HL-60/S4 treated with phorbol 12-myristate 13-acetate at 8.2 ng/mL for 4 days and 3 days (cell line): ENCODE measurements around the gene TBX2.
"Not testable (repeated sequence)": the region's sequence is repeated elsewhere in the genome, so short reads cannot be mapped to it uniquely, and the experiment has no call there.

Source experiments
- in situ Hi-C: fragments of 300-500 bp; cut with MboI; formaldehyde crosslinking; loops from 2 replicates; pipeline ENCODE4 v1.15.0; 2022; ENCODE audit warnings: low sequenced_read_pairs

TBX2 gene

DNA sequence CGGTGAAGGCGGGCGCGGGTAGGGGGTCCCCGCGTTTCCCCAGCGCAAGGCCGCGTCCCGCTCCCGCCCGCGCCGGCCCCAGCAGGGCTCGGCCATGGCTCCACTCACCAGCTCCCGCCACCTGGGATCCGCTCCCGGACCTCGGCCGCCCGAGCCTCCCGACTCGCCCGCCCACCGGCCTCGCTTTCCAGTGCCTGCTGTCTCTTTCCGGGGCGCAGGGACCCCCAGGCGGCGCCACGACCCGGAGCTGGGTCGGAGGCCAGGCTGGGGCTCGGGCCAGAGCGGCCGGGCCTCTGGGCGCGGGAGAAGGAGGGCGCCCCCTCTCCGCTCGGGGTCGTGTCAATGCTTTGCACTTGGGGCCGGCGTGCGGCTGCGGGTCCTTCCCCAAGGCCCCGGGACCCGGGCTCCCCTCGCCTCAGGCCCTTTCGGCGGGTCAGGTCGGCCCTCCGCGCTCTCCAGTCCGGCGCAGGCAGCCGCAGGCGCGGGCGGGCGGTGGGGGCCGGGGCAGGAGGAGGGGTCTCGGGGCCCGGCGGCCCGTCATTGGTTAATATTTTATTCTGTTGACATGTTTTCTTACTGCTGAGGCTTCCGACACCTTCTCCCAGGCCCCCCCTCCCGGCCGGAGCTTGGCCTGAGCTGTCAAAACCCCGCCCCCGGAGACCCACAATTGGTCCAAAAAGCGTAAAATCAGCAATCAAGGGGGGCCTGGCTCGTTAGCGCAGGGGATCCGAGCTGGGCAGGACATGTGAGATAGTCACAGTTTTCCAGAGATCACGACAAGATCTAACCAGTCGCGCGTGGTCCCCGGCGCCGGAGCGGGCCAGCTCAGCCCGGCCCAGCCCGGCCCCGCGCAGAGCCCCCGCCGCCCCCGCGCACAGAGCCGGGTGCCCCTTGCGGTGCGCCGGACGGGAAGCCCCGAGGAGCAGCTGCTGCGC is at the start of gene TBX2:
Gene TBX2, plus strand, starts transcription at position 713 of the 935 bp plus-strand sequence. CDS start 334 bp downstream, outside the sequence.
- in situ Hi-C loops: loop anchor here (25.0 kb wide), 1 partner anchor 387 kb away; no protein-coding TSS in a partner anchor

DNA sequence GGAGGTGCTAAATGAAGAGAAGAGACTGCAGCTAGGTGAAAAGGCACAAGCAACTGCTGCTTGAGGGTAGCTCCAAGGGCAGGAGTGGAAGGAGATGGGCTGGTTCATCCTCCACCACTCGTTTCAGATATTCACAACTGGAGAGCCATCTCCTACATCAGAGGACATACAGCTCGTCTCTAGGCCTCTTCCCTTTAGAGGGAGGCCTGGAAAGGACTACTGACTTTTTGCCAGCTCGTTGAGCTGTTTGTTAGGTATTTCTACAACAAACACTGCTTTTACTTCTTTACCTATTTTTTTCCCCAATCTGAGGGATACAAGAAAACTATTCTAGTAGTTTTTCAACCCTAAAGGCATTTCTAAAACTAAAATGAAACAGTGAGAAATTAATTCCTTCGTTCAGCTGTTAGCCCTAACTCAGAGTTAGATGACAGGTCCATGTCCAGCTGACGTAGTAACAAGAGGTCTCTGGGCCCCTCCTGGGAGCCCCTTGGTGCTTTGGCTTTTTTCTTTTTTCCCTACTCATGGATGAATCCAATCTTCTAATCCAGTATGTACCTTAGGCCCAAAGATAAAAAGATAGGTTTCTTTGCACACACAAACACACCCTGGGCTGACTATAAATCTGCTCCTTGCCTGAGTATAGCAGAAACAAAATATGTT is 47.8 kb upstream of the TBX2 start:
- in situ Hi-C loops: no loop called here

DNA sequence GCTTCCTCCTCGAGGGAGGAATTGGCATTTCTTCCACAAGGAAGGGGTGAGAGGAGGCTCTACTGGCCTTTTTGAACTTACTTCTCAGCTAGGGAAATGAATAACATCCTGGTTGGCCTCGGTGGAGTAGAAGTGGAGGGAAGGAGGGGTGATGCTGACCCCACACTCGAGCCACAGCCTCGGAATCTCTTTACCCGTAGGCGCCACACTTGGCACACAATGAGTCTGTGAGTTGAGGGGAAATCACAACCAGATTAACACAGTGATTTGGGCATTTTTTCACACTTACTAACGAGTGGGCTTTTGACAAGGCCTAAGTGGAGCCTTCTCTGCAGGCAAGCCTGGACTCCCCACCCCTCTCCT is 47.3 kb upstream of the TBX2 start:
- in situ Hi-C loops: no loop called here

DNA sequence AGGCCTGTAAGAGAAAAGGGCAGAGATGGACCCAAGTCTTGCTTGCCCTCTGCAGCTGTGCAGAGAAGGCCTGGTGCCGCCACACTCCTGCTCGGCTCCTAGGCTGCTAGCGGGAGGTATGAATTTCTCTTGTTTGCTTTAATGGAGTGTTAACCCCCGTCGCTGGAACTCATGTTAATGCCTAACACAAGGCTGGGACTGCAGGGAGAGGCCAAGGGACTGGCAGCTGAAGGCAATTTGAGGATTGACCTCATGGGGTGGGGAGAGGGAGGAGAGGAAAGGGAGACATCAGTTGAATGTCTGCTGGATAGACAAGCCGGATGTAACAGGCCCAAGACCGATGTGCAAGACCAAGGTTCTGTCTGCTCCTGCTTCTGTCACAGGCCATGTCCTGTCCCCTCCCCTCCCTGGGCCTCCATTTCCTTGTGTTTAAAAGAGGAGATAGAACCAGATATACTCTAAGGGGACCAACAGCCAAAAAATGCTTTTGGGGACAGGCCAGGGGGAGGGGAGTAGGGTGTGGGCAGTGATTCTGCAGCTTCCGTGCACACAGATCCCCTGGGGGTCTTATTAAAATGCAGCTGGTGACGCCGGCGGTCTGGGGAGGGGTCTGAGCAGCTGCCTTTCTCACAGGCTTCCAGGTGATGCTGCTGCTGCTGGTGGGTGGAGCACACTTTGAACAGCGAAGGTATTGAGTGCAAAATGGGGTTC is 46.7 kb upstream of the TBX2 start:
- in situ Hi-C loops: no loop called here

DNA sequence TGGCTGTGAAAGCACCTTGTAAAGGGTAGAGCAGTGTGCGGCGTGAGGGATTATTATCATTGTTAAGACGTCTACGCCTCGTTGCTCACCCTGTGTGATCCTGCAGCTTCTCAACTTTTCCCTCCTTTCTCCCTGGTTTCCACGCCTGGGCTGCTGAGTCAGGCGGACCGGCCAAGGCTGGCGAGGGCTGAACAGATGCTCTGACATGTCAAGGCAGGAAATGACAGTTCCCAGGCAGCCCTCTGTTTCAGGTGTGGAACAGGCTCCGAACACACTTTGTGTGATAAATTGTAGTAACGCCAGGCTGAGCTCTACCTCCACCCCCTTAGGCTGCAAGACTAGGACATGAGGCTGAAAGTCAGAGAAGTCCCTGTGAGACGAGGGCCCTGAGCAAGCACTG is 46.0 kb upstream of the TBX2 start:
- in situ Hi-C loops: no loop called here

DNA sequence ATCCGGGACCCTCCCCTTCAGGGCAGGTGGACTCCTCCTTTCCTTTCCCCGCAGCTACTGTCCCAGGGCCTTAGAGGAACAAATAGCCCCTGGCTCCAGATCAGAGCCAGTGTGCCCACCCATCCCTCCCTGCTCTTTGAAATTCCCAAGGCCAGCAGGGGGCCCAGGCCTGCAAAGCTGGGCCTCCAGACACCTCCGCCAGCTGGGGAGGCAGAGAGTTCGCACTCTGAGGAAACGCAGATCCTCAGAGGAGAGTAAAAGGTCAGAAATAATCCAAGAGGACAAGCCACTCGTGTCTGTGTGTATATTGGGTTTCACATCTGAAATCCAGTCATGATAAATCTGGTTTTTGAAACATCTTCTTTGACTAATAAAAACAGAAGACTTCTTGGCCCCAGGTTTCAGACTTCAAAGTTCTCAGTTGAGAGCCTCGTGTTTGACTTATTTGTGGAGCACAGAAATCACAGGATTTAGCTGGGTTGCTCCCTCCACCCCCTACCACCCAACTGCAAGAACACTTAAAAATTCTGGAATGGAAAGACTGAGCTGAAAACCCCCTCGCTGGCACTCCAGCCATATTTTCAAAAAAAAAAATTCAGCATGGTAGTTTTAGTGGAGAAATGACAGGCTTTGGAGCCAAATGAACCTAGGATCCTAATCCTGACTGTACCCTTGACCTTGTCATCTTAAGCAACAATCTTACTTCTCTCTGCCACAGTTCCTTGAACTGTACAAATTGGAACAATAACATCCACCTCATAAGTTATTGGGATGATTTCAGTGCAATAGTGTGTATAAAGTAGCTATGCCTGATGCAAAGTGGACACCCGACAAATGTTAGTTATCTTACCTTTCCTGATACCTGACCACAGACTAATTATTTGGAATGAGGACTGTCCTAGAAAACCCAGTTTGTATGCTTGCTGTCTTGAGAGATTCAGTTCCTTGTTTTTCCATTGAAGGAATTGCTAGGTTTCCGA is 44.5 kb upstream of the TBX2 start:
- in situ Hi-C loops: no loop called here

DNA sequence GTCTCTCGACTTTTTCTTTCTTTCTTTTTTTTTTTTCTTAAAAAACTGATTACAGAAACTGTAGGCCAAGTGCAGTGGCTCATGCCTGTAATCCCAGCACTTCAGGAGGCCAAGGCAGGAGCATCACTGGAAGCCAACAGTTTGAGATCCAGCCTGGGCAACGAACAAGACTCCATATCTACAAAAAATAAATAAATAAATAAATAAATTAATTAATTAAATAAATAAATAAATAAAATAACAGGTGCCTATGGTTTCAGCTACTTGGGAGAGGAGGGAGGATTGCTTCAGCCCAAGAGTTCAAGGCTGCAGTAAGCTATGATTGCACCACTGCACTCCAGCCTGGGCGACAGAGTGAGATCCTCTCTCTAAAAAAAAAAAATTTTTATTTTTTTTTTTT is 42.6 kb upstream of the TBX2 start:
- in situ Hi-C loops: not testable (repeated sequence)

DNA sequence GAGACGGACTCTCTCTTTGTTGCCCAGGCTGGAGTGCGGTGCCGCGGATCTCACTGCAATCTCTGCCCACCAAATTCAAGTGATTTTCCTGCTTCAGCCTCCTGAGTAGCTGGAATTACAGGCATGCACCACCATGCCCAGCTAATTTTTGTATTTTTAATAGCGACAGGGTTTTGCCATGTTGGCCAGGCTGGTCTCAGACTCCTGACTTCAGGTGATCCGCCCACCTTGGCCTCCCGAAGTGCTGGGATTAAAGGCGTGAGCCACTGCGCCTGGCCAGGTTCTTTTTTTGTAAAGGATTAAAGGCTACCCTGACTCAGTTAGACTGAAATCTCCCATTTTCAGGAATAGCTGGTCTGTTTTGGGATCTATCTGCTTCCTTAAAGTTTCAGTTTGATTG is 40.1 kb upstream of the TBX2 start:
- in situ Hi-C loops: not testable (repeated sequence)

DNA sequence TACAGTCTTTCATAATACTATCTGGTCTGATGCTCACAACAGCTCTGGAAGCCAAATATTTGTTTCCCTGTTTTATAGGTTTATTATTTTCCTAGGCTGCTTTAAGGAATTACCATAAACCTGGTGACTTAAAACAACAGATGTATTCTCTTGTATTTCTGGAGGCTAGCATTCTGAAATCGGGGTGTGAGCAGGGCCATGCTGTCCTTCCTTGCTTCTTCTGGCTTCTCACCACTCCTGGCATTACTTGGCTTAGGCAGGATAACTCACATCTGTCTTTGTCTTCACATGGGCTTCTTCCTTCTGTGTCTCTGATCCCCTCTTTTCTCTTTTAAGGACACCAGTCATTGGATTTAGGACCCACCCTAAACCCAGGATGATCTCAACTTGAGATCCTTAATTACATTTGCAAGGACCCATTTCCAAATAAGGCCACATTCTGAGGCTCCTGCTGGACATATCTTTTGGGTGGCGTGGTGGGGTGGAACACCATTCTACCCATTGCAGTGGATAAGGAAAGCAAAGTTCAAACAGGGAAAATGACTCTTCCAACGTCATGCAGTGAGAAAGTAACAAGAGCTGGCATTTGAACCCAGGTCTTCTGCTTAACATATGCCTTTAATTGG is 39.2 kb upstream of the TBX2 start:
- in situ Hi-C loops: no loop called here

DNA sequence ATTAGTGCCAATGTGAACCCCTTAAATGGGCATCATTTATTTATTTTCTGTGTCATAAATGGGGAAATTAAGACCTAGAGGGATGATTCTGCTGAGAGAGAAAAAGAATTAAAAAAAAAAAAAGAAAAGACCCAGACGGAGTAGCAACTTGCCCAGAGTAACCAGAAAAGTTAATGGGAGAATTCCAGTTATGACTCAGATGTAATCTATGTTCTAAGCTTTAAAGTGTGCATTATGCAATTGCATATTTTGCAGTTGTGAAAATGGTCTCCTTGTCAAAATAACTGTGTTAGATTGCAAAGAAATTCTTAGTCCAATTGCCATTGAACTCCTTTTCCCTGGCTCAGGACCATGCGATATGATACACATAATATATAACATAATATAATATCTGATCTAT is 38.6 kb upstream of the TBX2 start:
- in situ Hi-C loops: no loop called here

DNA sequence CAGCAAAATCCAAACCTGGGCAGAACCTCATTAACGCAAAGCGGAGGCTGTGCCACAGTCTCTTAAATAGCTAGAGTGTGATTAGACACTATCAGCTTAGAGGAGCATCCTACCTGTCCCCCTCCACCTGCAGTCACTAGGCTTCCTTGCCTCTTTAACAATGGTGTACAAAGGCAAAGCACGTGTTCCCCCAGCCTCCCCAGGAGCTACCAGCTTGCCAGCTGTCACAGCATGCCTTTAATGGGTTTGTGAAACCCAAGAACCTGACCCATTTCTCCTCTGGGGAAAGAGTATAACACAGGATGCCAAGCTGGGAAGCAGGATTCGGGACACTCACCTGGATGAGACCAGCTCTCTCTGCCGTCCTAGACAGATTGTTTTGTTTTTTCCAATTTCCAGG is 37.2 kb upstream of the TBX2 start:
- in situ Hi-C loops: no loop called here

DNA sequence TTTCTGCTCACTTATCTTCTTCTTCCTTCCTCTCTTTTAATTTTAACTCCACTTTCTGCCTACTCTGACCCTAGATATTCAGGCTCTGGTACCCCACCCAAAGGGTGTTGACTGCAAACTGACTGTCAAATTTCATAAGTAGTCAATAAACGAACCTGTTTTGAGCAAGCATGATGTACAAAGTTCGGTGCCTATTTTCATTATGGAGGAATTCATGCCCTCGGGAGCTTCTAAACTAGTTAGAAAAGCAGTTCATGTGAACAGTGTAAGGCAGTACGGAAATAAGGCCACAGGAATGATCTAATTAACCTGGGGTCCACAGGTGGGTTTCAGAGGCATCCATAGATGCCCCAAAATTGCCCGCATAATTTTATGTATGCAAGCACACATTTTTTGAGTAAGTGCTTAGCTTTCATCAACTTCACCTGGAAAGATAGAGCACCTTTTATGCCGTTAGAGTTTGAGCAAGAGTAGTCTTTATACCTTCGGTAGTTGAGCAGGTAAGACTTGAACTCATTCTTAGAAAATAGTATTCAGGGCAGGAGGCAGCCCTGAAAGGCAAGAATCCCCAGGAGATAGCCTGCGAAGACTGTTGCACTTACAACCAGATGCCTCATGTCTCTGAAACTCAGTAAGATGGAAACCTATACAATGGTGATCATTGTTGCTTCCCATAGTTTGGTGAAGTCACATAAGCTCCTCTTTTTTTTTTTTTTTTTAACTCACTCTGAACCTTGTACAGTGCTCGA is 36.6 kb upstream of the TBX2 start:
- in situ Hi-C loops: no loop called here

DNA sequence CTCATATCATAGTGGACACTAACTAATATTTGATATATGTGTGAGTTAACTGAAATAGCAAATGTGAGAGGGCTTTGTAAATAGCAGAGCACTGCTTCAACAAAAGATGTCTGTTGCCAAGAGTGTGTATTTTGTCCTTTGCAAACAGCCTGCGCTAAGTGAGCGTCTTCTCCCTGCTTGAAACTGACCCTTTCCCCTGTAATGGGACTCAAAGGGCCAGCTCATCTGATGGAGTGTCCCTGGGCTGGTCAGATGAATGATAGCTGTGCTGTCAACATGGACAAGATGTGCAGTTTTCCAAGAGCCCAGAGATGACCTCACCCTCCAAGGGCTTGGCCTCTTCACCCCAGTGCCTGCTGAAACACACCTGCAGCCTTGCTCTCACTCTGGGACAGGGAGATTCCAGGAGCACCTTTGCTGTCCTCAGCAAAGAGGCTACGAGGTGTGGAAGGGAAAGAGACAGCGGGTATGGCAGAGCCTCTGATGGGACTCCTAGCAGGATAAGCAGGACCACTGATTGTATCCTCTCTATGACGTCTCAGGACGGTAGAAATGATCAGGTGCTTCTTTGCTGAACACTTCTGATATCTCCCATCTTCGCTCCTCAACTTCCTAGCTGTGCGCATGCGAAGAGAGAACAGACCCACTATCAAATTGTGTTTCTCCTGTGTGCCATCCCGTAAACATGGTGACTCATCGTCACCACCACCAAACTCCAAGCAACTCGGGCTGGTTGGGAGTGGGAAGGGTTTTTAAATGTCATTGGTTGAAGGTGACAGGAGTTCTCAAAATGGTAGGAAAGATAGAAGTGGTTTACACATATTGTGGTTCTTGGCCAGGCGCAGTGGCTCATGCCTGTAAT is 35.8 kb upstream of the TBX2 start:
- in situ Hi-C loops: no loop called here

DNA sequence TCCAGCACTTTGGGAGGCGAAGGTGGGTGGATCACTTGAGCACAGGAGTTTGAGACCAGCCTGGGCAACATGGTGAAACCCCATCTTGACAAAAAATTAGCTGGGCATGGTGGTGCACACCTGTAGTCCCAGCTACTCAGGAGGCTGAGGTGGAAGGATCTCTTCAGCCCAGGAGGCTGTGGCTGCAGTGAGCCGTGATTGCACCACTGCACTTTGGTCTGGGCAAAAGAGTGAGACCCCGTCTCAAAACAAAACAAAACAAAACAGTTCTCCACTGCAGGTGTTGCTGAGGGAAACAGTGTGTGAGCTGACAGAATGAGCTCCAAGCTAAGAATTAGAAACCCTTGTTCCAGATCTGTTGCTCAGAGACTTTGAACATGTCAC is 35.2 kb upstream of the TBX2 start:
- in situ Hi-C loops: no loop called here

DNA sequence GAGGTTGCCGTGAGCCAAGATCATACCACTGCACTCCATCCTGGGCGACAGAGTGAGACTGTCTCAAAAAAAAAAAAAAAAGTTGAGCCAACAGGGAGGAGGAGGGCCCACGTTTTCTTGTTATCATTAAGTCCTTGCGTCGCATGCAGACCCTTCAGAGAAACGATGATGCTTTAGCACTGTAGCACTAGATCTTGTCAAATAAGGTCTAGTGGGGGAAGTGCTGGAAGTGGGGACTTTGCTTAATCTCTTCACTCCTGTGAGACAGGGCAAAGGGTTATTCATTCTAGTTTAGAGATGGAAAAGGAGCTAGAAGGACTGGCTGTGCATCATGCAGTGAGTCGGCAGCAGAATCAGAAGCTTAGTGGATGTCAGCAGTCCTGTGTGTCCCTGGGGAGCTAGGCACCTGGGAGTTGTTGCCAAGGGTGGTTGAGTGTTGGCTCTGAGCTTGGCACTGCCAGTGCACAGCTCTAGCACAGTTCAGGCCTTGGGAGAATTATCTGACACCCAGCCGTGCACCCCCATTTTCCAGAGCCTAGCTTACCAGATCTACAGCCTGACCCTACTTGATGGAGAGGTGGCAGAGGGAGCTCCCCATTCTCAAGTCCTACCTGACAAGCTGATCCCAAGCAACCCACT is 33.4 kb upstream of the TBX2 start:
- in situ Hi-C loops: no loop called here

DNA sequence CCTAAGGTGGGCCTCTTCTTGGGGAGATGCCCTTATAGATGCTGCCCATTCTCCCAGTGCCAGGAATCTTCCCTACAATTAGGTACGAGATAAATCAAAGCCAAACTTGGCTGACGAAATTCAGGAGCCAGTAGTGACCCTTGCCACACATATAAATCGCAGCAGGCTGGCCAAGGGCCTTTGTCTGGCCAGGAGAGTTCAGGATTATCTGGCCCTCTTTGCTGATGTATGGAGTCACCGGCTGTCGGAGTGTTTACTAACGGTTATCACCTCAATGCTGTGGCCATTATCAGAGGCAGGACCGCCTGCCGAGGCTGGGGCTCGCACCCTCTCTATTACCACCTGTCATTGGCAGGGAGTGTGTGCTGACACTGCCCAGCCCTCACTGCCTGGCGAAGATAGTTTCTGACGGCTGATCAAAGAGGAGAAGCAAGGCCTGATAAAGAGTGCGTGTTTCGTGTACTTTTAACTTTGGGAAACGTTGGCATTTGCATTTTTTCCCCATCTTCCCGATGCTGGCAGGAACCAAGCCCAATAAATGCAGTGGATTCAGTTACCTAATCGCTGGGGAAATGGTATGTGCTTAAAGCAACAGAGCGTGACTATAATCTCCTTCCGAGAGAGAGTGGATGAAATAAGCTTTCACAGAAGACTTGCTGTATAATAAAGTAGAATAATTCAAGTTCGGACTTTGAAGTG is 32.8 kb upstream of the TBX2 start:
- in situ Hi-C loops: no loop called here
